Colonic mucosa (tissue), 4 donors: ENCODE results near the gene OR52K2. TPM values are rescaled to one million over a fixed set of nuclear protein-coding genes. Genes with fewer than 3 reads are reported as not detected.

ENCODE experiments used
- DNase-seq: peaks from one replicate; pipeline ENCODE4 v3.0.0-alpha.2; 2020
- H3K27ac ChIP-seq: fragments of 200-600 bp; one replicate; pipeline ENCODE4 v1.8.0; 2021
- H3K27me3 ChIP-seq: fragments of 200-600 bp; one replicate; pipeline ENCODE4 v1.8.0; 2021
- H3K36me3 ChIP-seq: fragments of 200-600 bp; one replicate; pipeline ENCODE4 v1.8.0; 2021
- H3K4me1 ChIP-seq: fragments of 200-600 bp; one replicate; pipeline ENCODE4 v1.8.0; 2021; ENCODE audit warnings: mild to moderate bottlenecking
- H3K4me3 ChIP-seq: fragments of 200-600 bp; one replicate; pipeline ENCODE4 v1.8.0; 2021
- H3K9ac ChIP-seq, 2 donors: one replicate each; pipeline ENCODE4 v1.7.0; 2013; ENCODE audit warnings: control low read depth in 2 of 2, low read depth in 2 of 2, low read length in 2 of 2
- H3K9me3 ChIP-seq: fragments of 200-600 bp; one replicate; pipeline ENCODE4 v1.8.0; 2021
- intact Hi-C: fragments of 100-400 bp; cut with DNase I; formaldehyde crosslinking; loops from one replicate; pipeline ENCODE4 v1.14.1; 2022
- total RNA-seq, 2 donors: library from RNA; stranded (reverse); fragmentation: NEBNext Ultra II Directional in 1 of 2; extraction: Animal tissue kit (Norgen Biotek cat#: 25700) in 1 of 2; gene quantifications; one replicate each; pipeline ENCODE4 v1.2.1, GENCODE V29; 2021
- TF ChIP-seq, protein P1 (sequence below): fragments of 200-600 bp; IDR thresholded peaks from one replicate; pipeline ENCODE4 v1.8.0; 2022; ENCODE audit warnings: antibody characterized with exemption, mild to moderate bottlenecking
- donor health status: healthy.
- donor health status: DM: no; HTN: no; CAD: no.
- donor health status: DM: no; HTN: no; CAD: no.

OR52K2 gene
- total RNA-seq, 2 donors from 2014 or later = not detected

DNA sequence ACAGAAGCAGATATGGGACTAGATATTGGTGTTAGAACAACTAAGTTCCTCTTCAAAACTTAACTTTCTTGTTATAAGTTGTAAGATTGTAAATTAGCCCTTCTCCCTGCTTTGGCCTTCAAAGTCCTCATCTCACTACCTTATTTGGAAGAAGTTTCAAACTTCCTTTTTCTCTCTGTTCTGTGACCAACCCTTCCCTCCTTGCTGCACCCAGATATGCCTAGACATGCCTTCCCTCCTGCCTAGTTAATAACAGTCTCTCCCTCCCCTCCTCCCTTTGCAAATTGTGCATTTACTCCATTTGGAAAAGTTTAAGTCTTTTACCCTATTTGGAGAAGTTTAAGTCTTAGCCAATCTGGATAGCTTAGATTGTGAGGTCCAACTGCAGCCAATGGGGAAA, 4.9 kb downstream of the OR52K2 start:
- Histone ChIP-seq H3K27me3 (no peaks in the 10 kb centered on the region), H3K9me3 (no peaks in the 10 kb centered on the region), H3K36me3 (no peaks in the 10 kb centered on the region), H3K27ac (no peak overlapping the region), H3K4me1 (no peaks in the 10 kb centered on the region), H3K4me3 (no peak overlapping the region), H3K9ac (no peak overlapping the region)
- TF ChIP-seq, protein P1, sequence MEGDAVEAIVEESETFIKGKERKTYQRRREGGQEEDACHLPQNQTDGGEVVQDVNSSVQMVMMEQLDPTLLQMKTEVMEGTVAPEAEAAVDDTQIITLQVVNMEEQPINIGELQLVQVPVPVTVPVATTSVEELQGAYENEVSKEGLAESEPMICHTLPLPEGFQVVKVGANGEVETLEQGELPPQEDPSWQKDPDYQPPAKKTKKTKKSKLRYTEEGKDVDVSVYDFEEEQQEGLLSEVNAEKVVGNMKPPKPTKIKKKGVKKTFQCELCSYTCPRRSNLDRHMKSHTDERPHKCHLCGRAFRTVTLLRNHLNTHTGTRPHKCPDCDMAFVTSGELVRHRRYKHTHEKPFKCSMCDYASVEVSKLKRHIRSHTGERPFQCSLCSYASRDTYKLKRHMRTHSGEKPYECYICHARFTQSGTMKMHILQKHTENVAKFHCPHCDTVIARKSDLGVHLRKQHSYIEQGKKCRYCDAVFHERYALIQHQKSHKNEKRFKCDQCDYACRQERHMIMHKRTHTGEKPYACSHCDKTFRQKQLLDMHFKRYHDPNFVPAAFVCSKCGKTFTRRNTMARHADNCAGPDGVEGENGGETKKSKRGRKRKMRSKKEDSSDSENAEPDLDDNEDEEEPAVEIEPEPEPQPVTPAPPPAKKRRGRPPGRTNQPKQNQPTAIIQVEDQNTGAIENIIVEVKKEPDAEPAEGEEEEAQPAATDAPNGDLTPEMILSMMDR = no peak
- intact Hi-C loops = no loop called here
- DNase-seq = no peak

DNA sequence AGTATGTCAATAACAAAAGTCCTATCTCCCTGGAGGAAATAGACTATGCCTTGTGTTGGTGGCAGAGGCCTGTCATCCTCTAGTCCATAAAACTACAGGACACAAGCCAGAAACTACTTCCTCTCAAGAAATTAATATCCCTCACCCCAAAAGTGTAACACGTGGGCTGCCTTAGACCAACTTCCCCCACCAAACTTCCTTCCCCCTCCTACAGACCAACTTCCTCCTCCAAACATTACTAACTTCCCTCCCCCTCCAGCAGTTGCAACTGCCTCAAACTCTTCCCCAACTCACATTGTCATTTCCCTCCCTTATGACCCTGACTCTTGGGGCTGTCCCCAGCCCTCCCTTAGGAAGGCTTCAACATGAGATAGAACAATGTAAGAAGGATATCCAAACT, 6.3 kb downstream of the OR52K2 start:
- TF ChIP-seq, protein P1 = no peak
- no peaks in the 10 kb centered on the region for H3K4me1 ChIP-seq
- H3K9ac ChIP-seq = no peak overlapping the region
- no peaks in the 10 kb centered on the region for H3K9me3 ChIP-seq
- no peak overlapping the region for H3K27ac ChIP-seq
- H3K4me3 ChIP-seq = no peak overlapping the region
- intact Hi-C loops = no loop called here
- H3K36me3 ChIP-seq = no peaks in the 10 kb centered on the region
- H3K27me3 ChIP-seq = no peaks in the 10 kb centered on the region
- no peak for DNase-seq

DNA sequence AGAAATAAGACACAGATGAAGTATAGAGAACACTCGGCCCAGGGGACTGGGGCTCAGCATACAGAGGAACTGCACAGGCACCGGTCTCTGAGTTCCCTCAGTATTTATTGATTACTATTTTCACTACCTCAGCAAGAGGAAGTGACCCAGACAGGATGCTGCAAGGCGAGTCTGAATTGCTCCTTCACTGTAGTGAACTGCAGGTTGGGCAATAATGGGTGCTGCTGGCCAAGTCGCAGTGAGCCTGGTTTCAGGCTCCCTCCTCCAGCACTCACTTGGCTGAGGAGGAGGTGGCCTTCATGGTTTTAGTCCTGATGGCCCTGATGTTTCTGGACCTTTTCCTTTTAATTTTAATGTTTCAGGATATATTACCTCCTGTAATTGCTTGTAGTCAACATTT, 10.4 kb downstream of the OR52K2 start:
- no peak overlapping the region for H3K27ac ChIP-seq
- H3K9me3 ChIP-seq = no peaks in the 10 kb centered on the region
- no peaks in the 10 kb centered on the region for H3K4me1 ChIP-seq
- no peak overlapping the region for H3K4me3 ChIP-seq
- peak; percentile 24 for DNase-seq
- no peak overlapping the region for H3K9ac ChIP-seq
- H3K27me3 ChIP-seq = no peaks in the 10 kb centered on the region
- intact Hi-C loops = no loop called here
- TF ChIP-seq, protein P1 = no peak
- H3K36me3 ChIP-seq = no peaks in the 10 kb centered on the region

DNA sequence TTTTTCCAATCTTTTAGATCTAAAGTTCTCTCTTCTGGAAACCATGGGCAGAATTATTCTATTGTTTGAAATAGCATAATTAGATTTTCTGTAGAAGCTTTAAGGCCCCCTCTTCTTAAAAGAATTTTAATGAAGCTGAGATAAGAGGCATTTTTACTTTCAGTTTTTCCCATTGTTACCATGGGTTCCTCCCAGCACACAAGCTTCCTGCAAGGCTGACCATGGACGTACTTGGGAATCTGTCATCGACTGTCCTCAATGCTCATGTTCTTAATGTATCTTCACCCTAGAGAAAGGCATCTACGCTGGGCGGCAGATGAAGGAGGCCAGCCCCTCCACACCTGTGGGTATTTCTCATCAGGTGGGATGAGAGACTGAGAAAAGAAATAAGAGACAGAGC, 11.1 kb downstream of the OR52K2 start:
- no peaks in the 10 kb centered on the region for H3K36me3 ChIP-seq
- H3K27me3 ChIP-seq = no peaks in the 10 kb centered on the region
- H3K4me1 ChIP-seq = no peaks in the 10 kb centered on the region
- TF ChIP-seq, protein P1 = no peak
- H3K9me3 ChIP-seq = no peaks in the 10 kb centered on the region
- DNase-seq = no peak
- no peak overlapping the region for H3K9ac ChIP-seq
- no peak overlapping the region for H3K4me3 ChIP-seq
- intact Hi-C loops = no loop called here
- H3K27ac ChIP-seq = no peak overlapping the region

DNA sequence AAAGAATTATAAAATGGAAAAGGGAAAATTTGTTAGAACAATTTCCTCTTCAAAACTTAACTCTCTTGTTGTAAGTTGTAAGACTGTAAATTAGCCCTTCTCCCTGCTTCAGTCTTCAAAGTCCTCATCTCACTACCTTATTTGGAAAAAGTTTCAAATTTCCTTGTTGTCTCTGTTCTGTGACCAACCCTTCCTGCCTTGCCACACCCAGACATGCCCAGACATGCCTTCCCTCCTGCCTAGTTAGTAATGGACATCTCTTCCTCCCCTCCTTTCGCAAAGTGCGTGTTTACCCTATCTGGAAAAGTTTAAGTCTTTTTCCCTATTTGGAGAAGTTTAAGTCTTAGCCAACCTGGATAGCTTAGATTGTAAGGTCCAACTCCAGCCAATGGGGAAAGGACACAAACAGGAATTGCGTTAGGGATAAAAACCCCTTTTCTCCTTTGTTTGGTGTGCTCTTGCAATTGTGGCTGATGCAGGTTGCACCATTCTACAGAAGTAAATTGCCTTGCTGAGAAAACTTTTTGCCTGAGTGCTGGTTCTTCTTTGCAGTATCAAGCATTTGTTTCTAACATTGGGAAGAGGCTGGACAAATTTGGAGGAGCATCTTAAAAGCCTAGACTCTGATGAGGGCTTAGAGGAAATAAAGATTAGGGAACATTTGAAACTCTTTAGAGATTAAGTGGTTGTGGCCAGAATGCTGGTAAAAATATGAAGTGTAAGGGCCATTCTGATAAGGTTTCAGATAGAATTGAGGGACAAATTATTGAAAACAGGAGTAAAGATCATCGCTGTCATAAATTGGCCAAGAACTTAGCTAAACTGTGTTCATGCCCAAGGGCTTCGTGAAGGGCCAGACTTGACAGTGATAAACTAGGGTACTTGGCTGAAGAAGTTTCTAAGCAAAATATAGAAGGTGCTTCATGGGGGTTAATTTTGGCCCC, 15.4 kb downstream of the OR52K2 start:
- intact Hi-C loops = no loop called here
- TF ChIP-seq, protein P1 = no peak
- no peak for DNase-seq
- Histone ChIP-seq H3K27ac (no peak overlapping the region), H3K27me3 (no peaks in the 10 kb centered on the region), H3K9ac (no peak overlapping the region), H3K9me3 (no peaks in the 10 kb centered on the region), H3K36me3 (no peaks in the 10 kb centered on the region), H3K4me3 (no peak overlapping the region), H3K4me1 (no peaks in the 10 kb centered on the region)
